GM11168 (cell line): Measurements from ENCODE around the gene NTHL1.

ENCODE experiments used
- in situ Hi-C: fragments of 300-500 bp; cut with MboI; formaldehyde crosslinking; loops from one replicate; pipeline ENCODE4 v1.12.0; 2022; ENCODE audit warnings: low sequenced_read_pairs; ENCODE audit not compliant: unreplicated experiment

The NTHL1 gene

GRCh38 chr16:2001456-2002355 is 45.9 kb downstream of the NTHL1 start:
- in situ Hi-C loops: loop anchor here (25.0 kb wide), 1 partner anchor 486 kb away; the partner anchor contains the start of gene TBC1D24

GRCh38 chr16:2001035-2001434 is 46.6 kb downstream of the NTHL1 start:
- in situ Hi-C loops: loop anchor here (25.0 kb wide), 1 partner anchor 486 kb away; the partner anchor contains the start of gene TBC1D24

- in situ Hi-C loops: loop anchor here (25.0 kb wide), 1 partner anchor 487 kb away; the partner anchor contains the start of gene TBC1D24
Observed at GRCh38 chr16:1999866-2000514, 47.6 kb downstream of the NTHL1 start.

GRCh38 chr16:1998852-1999801 is 48.5 kb downstream of the NTHL1 start:
- in situ Hi-C loops: no loop called here

- in situ Hi-C loops: no loop called here
Observed at GRCh38 chr16:1998360-1998835, 49.2 kb downstream of the NTHL1 start.

- in situ Hi-C loops: no loop called here
Observed at GRCh38 chr16:1997494-1998359, 49.9 kb downstream of the NTHL1 start.

- in situ Hi-C loops: no loop called here
Observed at GRCh38 chr16:1993731-1994131, 53.9 kb downstream of the NTHL1 start.

GRCh38 chr16:1992704-1993317 is 54.8 kb downstream of the NTHL1 start:
- in situ Hi-C loops: no loop called here

- in situ Hi-C loops: no loop called here
Observed at GRCh38 chr16:1991948-1992703, 55.5 kb downstream of the NTHL1 start.

GRCh38 chr16:1991588-1991947 is 56.1 kb downstream of the NTHL1 start:
- in situ Hi-C loops: no loop called here

GRCh38 chr16:1991135-1991551 is 56.5 kb downstream of the NTHL1 start:
- in situ Hi-C loops: no loop called here

- in situ Hi-C loops: no loop called here
Observed at GRCh38 chr16:1990351-1991134, 57.1 kb downstream of the NTHL1 start.

- in situ Hi-C loops: no loop called here
Observed at GRCh38 chr16:1990101-1990350, 57.6 kb downstream of the NTHL1 start.
